ENCODE results near the gene ZNF536.

GRCh38 chr19:30492586-30493270 lies 120.5 kb downstream of the ZNF536 start:
- TF ChIP-seq, protein P1, sequence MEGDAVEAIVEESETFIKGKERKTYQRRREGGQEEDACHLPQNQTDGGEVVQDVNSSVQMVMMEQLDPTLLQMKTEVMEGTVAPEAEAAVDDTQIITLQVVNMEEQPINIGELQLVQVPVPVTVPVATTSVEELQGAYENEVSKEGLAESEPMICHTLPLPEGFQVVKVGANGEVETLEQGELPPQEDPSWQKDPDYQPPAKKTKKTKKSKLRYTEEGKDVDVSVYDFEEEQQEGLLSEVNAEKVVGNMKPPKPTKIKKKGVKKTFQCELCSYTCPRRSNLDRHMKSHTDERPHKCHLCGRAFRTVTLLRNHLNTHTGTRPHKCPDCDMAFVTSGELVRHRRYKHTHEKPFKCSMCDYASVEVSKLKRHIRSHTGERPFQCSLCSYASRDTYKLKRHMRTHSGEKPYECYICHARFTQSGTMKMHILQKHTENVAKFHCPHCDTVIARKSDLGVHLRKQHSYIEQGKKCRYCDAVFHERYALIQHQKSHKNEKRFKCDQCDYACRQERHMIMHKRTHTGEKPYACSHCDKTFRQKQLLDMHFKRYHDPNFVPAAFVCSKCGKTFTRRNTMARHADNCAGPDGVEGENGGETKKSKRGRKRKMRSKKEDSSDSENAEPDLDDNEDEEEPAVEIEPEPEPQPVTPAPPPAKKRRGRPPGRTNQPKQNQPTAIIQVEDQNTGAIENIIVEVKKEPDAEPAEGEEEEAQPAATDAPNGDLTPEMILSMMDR (IDR thresholded peaks at IDR 0.05; ENCODE audit: low read length), result no peak
- no peak for TF ChIP-seq EZH2 (optimal IDR thresholded peaks at IDR 0.05; ENCODE audit: low read depth, low read length)
